HG03469 (cell line): ENCODE results near the gene GPR132.
"Not testable (repeated sequence)": the region's sequence is repeated elsewhere in the genome, so short reads cannot be mapped to it uniquely, and the experiment has no call there.

Source experiments
- ATAC-seq: cut with Tn5 transposase; IDR thresholded peaks from one replicate; pipeline ENCODE4 v1.9.1; 2021; ENCODE audit warnings: mild to moderate bottlenecking, moderate library complexity, moderate number of reproducible peaks; ENCODE audit not compliant: unreplicated experiment

Gene GPR132

DNA sequence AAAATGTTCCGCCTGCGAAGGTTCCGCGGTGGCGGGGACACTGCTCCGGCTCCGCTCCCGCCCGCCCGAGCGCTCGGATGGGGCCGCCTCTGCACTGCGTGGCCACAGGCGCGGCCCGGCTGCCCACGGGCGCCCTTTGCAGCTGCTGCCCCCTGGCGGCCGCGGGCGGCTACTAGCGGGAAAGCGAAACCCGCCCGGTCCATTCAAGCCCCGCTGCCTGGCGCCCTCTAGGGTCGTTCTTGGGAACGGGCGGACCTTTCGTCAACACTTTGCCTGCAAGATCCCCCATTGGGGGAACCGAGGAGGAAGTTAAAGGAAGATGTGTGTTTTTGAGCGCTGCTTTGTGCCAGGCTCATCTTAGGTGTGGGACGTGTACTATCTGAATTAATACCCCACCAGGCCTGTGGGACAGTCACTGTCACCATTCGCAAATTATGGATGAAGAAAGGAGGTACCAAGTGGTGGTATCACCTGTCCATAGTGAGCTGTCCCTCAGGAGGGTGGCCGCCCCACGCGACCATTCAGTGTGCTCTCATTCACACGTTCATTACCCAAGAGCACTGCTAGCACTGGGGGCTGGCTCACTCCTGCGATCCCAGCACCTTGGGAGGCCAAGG is 19.4 kb downstream of the GPR132 start:
- ATAC-seq, result peak; percentile 56

DNA sequence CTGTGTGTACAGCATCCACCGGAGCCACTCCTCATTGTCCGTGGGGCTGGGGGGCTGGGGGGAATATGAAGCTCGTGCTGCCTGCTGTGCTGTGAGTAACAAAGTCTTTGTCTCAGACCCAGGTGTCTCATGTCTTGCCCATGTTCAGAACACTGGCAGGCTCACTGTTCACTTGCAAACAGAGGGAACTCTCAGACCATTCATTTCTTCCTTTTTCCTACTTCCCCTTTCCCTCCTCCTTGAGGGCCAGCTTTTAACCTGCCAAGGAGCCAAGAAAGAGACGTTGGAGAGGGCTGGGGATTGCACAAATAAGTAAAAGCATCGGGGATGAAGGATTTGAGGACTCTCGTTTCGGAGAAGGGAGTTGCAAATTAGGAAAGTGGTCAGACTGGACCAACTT is 21.6 kb downstream of the GPR132 start:
- ATAC-seq, result no peak

DNA sequence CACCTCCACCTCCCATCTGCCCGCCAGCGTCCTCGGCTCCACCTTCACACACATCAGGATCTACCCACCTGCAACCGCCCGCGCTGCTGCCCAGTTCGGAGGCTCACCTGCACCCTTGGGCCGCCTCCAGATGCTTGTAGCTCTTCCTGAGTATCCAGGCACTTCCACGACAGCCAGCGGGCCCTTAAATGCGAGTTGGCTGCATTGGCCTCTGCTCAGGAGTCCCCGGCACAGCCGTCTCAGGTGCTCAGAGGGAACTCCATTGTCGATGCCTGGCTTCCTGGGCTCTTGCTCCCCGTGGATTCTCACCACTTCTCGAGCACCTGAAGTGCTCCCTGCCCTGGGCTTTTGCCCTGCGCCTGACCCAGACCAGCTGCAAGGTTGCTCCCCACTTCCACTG is 22.4 kb downstream of the GPR132 start:
- ATAC-seq, result no peak

DNA sequence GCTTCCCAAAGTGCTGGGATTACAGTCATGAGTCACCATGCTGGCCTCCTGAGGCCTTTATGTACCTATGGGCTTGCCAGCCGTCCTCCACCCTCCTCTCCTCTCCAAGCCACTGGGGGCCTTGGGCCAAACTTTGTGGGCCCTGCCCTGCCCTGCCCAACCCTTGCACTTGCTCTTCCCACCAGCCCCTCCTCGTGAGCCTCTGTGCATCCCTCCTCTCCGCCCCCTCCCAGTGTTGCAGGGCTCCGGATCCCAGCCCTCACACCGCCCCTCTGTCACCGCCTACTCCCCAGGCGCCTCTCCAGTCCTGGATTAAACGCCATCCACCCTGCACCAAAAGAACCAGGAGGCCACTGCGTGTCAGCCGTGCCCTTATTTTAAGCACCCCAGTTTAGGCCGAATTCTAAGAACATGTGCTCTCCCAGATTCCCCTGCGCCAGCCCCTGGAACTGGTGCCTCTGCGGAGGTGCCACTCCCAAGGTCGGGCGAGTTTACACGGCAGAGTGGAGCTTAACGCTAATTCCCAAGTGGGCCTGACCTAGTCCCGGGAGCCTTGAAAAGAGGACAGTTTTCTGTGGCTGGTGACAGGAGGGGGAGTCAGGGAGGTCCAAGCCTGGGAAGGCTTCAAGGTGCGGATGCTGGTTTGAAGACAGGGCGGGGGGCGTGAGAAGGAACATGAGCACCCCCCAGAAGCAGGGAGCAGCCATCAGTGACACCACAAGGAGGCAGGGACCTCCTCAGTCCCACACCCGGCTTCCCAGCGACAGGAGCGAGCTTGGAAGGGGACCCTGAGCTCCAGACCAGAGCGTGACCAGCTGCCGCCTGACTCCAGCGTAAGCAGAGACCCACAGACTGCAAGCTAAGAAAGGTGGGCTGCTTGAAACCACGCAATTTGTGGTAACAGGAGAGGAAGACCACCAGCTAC is 23.1 kb downstream of the GPR132 start:
- ATAC-seq, result no peak

DNA sequence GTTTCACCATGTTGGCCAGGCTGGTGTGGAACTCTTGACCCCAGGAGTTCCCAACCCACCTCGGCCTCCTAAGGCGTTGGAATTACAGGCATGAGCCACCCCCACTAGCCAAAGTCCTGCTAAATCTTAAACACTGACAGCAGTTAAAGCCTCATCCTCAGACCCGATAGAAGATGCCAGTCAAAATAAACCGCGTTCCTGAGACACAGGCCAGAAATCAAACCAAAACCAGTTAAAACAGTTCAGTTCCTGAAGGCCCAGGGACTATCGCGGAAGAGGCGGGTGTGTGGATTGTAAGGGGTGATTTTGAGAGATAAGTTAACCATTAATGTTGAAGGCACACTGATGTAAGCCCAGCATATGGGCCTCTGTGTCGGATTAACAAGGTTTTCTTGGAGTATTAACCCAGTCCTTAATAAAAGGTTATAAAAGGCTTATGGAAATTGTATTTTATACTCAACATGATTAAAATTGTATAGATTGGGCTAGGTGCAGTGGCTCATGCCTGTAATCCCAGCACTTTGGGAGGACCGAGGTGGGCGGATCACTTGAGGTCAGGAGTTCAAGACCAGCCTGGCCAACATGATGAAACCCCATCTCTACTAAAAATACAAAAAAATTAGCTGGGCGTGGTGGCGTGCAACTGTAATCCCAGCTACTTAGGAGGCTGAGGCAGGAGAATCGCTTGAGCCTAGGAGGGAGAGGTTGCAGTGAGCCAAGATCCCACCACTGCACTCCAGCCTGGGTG is 25.6 kb downstream of the GPR132 start:
- no peak for ATAC-seq

DNA sequence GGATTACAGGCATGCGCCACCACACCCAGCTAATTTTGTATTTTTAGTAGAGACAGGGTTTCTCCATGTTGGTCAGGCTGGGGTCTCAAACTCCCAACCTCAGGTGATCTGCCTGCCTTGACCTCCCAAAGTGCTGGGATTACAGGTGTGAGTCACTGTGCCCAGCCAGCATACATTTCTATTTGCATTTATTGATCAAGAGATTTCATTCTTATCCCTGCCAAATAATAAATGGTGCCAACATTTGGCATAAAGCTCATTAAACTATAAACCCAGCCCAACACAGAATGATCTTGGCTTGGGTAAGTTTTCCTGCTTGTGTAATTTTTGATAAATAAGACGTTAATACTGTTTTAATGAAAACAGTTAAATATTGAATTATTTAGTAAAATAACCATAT is 29.6 kb downstream of the GPR132 start:
- ATAC-seq, result not testable (repeated sequence)

DNA sequence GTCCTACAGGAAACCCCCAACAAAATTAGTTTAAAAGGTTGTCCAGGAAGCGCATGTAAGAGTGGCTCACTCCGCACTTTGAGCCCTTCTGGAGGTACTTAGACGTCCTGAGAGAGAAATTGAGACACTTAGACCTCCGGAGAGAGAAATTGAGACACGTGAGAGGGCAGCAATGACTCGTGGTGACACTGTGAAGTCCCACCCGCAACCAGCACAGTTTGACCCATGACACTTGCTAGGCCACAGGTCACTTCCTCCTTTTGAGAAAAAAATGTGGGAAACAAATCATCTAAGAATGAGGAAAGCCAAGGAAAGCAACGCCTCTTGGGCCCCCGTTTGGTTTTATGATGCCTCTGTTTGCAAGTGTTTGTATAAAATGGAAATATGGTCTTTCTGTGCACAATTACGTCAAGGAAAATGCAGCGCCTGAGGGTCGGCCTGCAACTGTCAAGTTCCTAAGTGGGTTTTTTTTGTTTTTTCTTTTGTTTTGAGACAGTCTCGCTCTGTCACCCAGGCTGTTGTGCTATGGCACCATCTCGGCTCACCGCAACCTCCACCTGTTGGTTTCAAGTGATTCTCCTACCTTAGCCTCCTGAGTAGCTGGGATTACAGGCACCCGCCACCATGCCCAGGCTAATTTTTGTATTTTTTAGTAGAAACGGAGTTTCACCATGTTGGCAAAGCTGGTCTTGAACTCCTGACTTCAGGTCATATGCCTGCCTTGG is 30.8 kb downstream of the GPR132 start:
- no peak for ATAC-seq

DNA sequence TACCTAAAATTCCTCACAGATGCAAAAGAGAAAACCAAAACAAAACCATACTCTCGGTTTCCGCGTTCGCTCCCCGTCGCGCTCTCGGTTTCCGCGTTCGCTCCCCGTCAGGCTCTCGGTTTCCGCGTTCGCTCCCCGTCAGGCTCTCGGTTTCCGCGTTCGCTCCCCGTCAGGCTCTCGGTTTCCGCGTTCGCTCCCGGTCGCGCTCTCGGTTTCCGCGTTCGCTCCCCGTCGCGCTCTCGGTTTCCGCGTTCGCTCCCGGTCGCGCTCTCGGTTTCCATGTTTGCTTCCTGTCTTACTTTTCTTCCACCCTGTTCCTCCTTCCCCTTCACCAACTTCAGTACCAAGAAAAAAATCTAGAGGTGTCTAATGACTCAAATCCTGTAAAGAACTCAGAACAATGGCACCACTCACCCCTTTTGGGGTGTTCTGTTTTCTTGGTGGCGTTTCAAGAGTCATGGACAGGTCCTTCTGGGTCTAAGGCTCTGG is 31.8 kb downstream of the GPR132 start:
- not testable (repeated sequence) for ATAC-seq

DNA sequence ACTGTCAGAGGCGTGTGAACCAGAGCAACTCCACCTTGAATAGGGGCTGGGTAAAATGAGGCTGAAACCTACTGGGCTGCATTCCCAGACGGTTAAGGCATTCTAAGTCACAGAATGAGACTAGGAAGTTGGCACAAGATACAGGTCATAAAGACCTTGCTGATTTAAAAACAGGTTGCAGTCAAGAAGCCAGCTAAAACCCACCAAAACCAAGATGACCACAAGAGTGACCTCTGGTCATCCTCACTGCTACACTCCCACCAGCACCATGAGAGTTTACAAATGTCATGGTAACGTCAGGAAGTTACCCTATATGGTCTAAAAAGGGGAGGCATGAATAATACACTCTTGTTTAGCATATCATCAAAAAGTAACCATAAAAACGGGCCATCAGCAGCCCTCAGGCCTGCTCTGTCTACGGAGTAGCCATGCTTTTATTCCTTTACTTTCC is 32.8 kb downstream of the GPR132 start:
- not testable (repeated sequence) for ATAC-seq

DNA sequence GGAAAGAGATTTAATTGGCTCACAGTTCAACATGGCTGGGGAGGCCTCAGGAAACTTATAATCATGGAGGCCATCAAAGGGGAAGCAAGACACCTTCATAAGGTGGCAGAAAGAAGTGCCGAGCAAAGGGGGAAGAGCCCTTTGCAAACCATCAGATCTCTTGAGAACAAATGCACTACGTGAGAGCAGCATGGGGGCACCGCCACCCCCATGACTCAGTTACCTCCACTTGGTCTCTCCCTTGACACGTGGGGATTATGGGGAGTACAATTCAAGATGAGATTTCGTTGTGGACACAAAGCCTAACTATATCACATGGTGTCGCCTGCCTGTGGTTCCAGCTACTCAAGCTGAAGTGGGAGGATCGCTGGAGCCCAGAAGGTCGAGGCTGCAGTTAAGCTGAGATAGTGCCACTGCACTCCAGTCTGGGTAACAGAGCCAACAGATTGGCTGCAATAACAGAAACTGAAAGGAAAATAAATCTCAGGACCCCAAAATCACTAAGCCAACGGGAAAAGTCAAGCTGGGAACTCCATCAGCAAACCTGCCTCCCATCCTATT is 34.3 kb downstream of the GPR132 start:
- ATAC-seq, result no peak

DNA sequence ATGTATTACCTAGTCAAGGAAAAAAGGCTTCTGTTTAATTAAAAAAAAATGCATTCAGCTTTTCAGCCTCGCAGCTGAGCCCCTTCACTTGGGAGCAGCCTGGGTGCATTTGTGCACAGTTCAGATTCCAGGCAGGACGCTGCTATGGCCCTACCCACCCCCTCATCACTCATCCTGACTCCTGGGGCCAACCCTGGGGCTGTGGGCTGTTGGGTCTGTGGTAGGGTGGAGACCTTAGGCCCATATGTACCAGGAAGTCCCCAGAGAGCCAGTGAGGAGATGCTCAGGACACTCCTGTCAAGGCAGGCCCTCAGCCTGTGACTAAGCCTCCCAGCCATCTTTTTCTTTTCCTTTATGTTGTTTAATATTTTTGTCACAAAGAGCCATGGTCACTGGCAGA is 35.0 kb downstream of the GPR132 start:
- ATAC-seq, result no peak

DNA sequence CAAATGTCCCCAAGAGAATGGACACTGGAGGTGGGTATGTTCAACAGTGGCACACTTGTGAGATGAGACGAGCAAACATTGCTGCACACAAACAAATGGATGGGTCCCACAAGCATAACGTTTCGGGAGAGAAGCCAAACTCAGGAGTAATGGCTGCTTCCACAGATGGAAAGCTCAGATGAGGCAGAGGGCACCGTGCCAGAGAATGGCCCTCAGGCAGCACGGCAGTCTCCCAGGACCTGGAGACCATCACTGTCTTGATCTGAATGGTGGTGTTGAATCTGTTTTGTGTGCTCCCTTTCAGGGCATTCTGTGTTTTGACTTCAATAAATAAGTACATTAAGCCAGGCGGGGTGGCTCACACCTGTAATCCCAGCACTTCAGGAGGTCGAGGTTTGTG is 35.8 kb downstream of the GPR132 start:
- no peak for ATAC-seq

DNA sequence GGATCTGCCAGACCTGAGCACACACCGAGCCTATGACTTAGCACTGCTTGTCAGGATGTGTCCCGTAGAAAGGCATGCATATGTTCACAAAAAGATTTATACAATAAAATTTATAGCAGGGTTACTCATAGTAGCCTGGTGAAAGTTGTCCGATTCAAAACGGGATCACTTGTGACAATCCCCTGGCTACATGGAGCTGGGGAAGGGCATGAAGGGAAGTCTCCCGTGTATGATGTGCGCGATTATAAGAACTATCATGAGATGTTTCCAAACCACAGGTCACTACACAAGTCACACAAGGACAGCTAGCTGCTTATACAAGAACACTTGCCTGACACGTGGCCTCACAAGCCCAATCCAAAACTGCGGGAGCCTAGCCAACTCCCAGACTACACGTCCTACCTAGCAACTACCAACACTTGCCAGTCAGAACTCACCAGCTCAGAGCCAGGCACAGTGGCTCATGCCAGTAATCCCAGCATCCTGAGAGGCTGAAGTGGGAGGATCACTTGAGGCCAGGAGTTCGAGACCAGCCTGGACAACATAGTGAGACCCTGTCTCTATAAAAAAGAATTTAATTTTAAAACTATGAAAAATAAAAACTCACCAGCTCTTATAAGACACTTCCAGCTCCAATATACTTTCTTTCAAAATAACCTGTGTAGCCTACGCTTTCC is 36.8 kb downstream of the GPR132 start:
- no peak for ATAC-seq

DNA sequence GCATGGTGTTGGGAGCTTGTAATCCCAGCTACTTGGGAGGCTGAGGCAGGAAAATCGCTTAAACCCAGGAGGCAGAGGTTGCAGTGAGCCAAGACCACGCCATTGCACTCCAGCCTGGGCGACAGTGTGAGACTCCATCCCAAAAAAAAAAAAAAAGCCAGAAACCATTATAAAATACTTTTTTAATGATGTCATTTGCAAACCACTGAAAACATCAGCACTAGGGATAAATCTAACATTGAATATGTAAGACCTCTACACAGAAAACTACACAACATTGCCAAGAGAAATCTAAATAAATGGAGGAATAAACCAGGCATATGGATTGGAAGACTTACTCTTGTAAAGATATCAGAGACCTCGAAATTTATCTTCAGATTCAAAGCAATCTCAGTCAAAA is 37.5 kb downstream of the GPR132 start:
- not testable (repeated sequence) for ATAC-seq

DNA sequence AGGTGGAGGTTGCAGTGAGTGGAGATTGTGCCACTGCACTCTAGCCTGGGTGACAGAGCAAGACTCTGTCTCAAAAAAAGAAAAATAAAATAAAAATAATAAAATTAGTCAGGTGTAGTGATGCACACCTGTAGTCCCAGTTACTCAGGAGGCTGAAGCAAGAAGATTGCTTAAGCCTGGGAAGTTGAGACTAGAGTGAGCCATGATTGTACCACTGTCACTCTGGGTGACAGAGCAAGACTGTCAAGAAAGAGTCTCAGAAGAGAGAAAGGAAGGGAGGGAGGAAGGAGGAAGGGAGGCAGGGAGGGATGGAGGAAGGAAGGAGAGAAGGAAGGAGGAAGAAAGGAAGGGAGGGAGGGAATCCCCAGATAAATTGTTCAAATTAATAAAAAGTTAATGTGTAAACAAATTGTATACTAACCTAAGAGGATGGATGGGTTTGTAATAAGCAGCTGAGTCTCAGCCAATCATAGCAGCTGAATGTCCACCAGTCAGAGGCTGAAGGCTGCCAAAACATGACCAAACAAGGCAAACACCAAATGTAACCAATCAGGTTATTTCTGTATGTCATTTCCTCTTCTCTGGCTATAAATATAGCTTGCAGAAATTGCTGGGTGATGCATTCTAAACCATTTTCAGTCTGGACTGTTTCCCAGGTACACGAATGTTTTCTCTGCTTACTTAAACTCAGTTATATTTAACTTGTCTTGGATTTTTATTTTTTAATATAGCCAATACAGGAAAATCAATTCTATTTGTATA is 38.2 kb downstream of the GPR132 start:
- ATAC-seq, result no peak

DNA sequence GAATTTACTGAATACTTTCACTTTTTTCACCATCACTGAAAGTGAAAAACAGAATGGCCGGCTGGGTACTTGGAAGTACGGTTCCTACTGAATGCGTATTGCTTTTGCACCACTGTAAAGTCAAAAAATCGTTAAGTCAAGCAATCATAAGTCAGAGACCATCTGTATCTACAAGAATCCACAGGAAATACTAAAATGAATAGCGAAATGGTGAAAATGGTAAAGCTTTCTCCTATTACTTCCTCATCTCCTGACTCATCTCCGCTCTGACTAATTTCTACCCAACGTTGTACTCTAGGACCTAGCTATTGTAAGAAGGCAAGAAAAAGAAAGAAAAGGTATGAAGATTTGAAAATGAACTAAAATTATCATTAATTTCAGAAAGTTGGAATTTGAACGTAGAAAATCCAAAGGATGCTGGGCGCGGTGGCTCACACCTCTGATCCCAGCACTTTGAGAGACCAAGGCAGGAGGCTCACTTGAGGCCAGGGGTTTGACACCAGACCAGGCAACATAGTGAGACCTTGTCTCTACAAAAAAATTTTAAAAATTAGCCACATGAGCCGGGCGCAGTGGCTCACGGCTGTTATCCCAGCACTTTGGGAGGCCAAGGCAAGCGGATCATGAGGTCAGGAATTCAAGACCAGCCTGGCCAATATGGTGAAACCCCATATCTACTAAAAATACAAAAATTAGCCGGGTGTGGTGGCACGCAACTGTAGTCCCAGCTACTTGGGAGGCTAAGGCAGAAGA is 39.0 kb downstream of the GPR132 start:
- no peak for ATAC-seq

DNA sequence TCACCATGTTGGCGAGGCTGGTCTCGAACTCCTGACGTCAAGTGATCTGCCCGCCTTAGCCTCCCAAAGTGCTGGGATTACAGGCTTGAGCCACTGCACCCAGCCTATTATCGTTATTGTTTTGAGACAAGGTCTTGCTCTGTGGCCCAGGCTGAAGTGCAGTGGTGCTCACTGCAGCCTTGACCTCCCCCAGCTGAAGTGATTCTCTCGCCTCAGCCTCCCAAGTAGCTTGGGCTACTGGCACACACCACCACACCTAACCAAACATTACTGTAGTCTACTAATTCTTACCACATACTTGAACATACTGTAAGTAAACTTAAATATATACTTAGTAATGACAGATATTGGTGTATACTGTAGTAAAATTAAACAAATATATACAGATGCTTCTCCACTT is 39.8 kb downstream of the GPR132 start:
- ATAC-seq, result no peak

DNA sequence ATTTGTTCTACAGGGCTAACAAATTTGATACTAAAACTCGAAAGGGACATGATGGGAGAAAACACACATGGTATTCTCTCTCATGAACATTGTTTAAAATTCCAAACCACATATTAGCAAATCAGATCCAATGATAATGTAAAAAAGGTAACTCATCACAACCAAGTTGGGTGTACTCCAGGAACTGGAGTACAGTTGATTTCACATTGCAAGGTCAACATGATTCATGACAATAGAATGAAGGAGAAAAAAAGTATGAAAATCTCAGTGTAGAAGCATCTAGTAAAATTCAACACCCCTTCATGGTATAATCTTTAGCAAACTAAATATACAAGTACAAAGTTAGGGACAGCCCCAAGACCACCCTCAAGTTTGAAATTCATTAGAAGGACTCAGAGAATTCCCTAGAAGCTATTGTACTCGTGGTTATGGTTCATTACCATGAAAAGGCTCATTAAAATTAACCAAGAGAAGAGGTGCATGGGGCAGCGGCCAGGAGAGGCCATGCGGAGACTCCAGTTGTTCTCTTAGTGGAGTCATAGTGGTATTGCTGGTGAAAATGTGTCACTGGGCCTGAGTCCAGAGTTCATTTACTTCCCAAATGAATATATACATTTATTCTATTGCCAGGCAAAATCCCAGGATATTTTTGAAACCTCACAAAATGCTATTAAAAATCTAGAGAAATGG is 41.3 kb downstream of the GPR132 start:
- ATAC-seq, result no peak
